ENCODE data around the gene CELF3. TPM values are rescaled to one million over a fixed set of nuclear protein-coding genes. Genes with fewer than 3 reads are reported as not detected.
"Not testable (repeated sequence)": the region's sequence is repeated elsewhere in the genome, so short reads cannot be mapped to it uniquely, and the experiment has no call there.

The CELF3 gene
- total and polyA plus RNA-seq, 9 of the 15 experiments (the other 6 are each of a cell fraction or from before 2014, with no cell fraction given) = not detected

DNA sequence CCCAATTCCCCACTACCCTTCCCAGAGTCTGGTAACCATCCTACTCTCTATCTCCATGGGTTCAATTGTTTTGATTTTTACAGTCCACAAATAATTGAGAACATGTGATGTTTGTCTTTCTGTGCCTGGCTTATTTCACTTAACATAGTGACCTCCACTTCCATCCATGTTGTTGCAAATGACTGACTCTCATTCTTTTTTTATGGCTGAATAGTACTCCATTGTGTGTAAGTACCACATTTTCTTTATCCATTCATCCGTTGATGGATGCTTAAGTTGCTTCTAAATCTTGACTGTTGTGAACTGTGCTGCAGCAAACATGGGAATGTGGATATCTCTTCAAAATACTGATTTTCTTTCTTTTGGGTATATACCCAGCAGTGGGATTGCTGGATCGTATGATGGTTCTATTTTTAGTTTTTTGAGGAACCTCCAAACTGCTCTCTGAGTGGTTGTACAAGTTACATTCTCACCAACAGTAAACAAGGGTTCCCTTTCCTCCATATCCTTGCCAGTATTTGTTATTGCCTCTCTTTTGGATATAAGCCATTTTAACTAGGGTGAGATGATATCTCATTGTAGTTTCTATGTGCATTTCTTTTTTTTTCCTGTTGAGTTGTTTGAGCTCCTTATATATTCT lies 46.4 kb downstream of the CELF3 start:
- H3K4me2 ChIP-seq (ENCODE audit: insufficient read depth, low read length) = not testable (repeated sequence)
- TF ChIP-seq ZNF146 (CRISPR knock-in tag; IDR thresholded peaks at IDR 0.05; ENCODE audit: unreplicated experiment) = peak; percentile 44

GRCh38 chr1:151668090-151668489 lies 48.5 kb downstream of the CELF3 start:
- H3K4me2 ChIP-seq (ENCODE audit: insufficient read depth, low read length) = no peak overlapping the region; the same call in 1 of the 2 replicates
- FAIRE-seq (peak; percentile 83), ATAC-seq (peak; percentile 66), DNase-seq (ENCODE audit: extremely low read depth in 1 of 4, low spot score in 3 of 4) (peak in 2 of 4 experiments; percentile 17 to 65)
- no peaks in the 10 kb centered on the region for H4K20me1 ChIP-seq (replicated peaks; ENCODE audit: control insufficient read depth, insufficient read depth, low read length)
- H3K9me1 ChIP-seq (ENCODE audit: control insufficient read depth, insufficient read depth, low read length) = no peaks in the 10 kb centered on the region
- in situ Hi-C loops (cut with MboI) = no loop called here
- 7% methylated on average over 3 of the region's 3 CpGs for WGBS (ENCODE audit: insufficient coverage, low coverage, missing lambda C conversion rate)
- no peak overlapping the region for H3K4me3 ChIP-seq
- H3K27ac ChIP-seq (ENCODE audit: extremely low read depth, low read depth, low read length) = peak overlapping the region; percentile 11; the same call in 1 of the 3 replicates
- no peak overlapping the region for H3K9ac ChIP-seq (ENCODE audit: insufficient read depth in 1 of 2, low read depth in 2 of 2, low read length in 2 of 2)
- no peaks in the 10 kb centered on the region for H3K9me3 ChIP-seq (replicated peaks; ENCODE audit: control insufficient read depth, insufficient read depth, low read depth, low read length)
- ChIA-PET CTCF (ENCODE audit: low intra/inter-chr PET ratio) (no interaction called here), POLR2A (interaction anchor here (0.6 to 1.2 kb wide), 3 partner anchors 15 to 357 kb away, joined by 3 to 5 read pairs (median 3); no protein-coding TSS in a partner anchor)
- no peak overlapping the region for H2AFZ ChIP-seq (ENCODE audit: low read depth, low read length)
- H3K79me2 ChIP-seq (ENCODE audit: control insufficient read depth, insufficient read depth, low read length) = no peaks in the 10 kb centered on the region
- intact Hi-C loops (cut with micrococcal nuclease) = no loop called here
- peaks cover 5 to 8% of the 10 kb centered on the region in 2 experiments; a peak in 4 of 5 replicates for H3K4me1 ChIP-seq (replicated peaks in 1 of 2; ENCODE audit: control insufficient read depth in 2 of 2, insufficient read depth in 2 of 2, low read length in 2 of 2)
- H3K27me3 ChIP-seq (ENCODE audit: control insufficient read depth in 2 of 2, insufficient read depth in 2 of 2, low read length in 2 of 2) = no peaks in the 10 kb centered on the region
- peaks cover 16% of the 10 kb centered on the region; the same call in 2 of the 3 replicates for H3K36me3 ChIP-seq (ENCODE audit: control insufficient read depth, insufficient read depth, low read length)
- no TSS peak for BruUV-seq (replicated peaks)
- 0 out of 2 replicates have a peak, but pooled peaks have one; percentile 22 for TF ChIP-seq TAL1 (IDR thresholded peaks at IDR 0.05)
- no peak for TF ChIP-seq HNRNPL (IDR thresholded peaks at IDR 0.05; ENCODE audit: low read depth, low read length)
- TF ChIP-seq, protein P1, sequence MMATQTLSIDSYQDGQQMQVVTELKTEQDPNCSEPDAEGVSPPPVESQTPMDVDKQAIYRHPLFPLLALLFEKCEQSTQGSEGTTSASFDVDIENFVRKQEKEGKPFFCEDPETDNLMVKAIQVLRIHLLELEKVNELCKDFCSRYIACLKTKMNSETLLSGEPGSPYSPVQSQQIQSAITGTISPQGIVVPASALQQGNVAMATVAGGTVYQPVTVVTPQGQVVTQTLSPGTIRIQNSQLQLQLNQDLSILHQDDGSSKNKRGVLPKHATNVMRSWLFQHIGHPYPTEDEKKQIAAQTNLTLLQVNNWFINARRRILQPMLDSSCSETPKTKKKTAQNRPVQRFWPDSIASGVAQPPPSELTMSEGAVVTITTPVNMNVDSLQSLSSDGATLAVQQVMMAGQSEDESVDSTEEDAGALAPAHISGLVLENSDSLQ (IDR thresholded peaks at IDR 0.05) = peak; percentile 48; the same call in 1 of the 2 replicates
- peak; percentile 61 for TF ChIP-seq HMBOX1 (IDR thresholded peaks at IDR 0.05)
- TF ChIP-seq MITF (IDR thresholded peaks at IDR 0.05) = no peak
- no peak for TF ChIP-seq ZNF224 (CRISPR knock-in tag; IDR thresholded peaks at IDR 0.05)

More for the DNA sequence above, 46.4 kb downstream of the CELF3 start:
- FAIRE-seq; intact Hi-C loops (cut with micrococcal nuclease); H3K4me3 ChIP-seq; H3K9me1 ChIP-seq (ENCODE audit: control insufficient read depth, insufficient read depth, low read length); DNase-seq (ENCODE audit: extremely low read depth in 1 of 4, low spot score in 3 of 4); CTCF ChIA-PET (ENCODE audit: low intra/inter-chr PET ratio); H3K9ac ChIP-seq (ENCODE audit: insufficient read depth in 1 of 2, low read depth in 2 of 2, low read length in 2 of 2); H2AFZ ChIP-seq (ENCODE audit: low read depth, low read length); H3K79me2 ChIP-seq (ENCODE audit: control insufficient read depth, insufficient read depth, low read length); H3K27ac ChIP-seq (ENCODE audit: extremely low read depth, low read depth, low read length); BruUV-seq (replicated peaks); H4K20me1 ChIP-seq (replicated peaks; ENCODE audit: control insufficient read depth, insufficient read depth, low read length); POLR2A ChIA-PET; ATAC-seq; H3K27me3 ChIP-seq (ENCODE audit: control insufficient read depth in 2 of 2, insufficient read depth in 2 of 2, low read length in 2 of 2); H3K9me3 ChIP-seq (replicated peaks; ENCODE audit: control insufficient read depth, insufficient read depth, low read depth, low read length); in situ Hi-C loops (cut with MboI); H3K4me1 ChIP-seq (replicated peaks in 1 of 2; ENCODE audit: control insufficient read depth in 2 of 2, insufficient read depth in 2 of 2, low read length in 2 of 2): not testable (repeated sequence)
- 86% methylated on average over 2 of the region's 2 CpGs for WGBS (ENCODE audit: insufficient coverage, low coverage, missing lambda C conversion rate)
- peaks cover 13% of the 10 kb centered on the region; the same call in 2 of the 3 replicates for H3K36me3 ChIP-seq (ENCODE audit: control insufficient read depth, insufficient read depth, low read length)
